Measurements from ENCODE around the gene MLN. TPM values are rescaled to one million over a fixed set of nuclear protein-coding genes. Genes with fewer than 3 reads are reported as not detected.

Gene MLN
- polyA plus RNA-seq, 2 of the 4 experiments (the other 2 are of a cell fraction): not detected

DNA sequence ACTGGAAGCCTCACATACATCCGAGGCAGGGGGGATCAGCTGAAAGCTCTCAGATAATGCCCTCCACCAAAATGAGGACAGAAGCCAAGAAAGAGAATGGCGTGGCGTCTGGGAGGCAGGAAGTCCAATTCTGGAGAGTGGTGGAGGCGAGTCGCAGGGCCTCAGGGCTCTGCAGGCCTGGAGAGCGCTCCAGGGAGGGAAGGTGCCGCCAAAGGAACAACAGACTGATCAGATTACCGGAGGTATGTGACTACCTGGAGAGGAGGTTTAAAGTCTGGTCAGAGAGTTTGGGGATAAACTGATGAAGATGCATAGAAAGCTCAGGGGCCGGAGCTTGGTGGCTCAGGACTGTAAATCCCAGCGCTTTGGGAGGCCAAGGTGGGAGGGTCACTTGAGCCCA is 45.9 kb downstream of the MLN start:
- WGBS (ENCODE audit: missing lambda C conversion rate): 89% methylated on average over 10 of the region's 10 CpGs
- TF ChIP-seq JUNB (IDR thresholded peaks at IDR 0.05) (no peak), SMC3 (IDR thresholded peaks at IDR 0.05) (no peak), EP300 (IDR thresholded peaks at IDR 0.05) (no peak), HOXB5 (CRISPR knock-in tag; IDR thresholded peaks at IDR 0.05) (no peak), MAZ (IDR thresholded peaks at IDR 0.05; ENCODE audit: borderline replicate concordance, low read depth, low read length) (no peak), ZNF302 (CRISPR knock-in tag; IDR thresholded peaks at IDR 0.05) (no peak)
- TF ChIP-seq, protein P1, sequence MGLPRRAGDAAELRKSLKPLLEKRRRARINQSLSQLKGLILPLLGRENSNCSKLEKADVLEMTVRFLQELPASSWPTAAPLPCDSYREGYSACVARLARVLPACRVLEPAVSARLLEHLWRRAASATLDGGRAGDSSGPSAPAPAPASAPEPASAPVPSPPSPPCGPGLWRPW (IDR thresholded peaks at IDR 0.05): no peak
- TF ChIP-seq, protein P2, sequence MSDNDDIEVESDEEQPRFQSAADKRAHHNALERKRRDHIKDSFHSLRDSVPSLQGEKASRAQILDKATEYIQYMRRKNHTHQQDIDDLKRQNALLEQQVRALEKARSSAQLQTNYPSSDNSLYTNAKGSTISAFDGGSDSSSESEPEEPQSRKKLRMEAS (IDR thresholded peaks at IDR 0.05): no peak
- H3K9me3 ChIP-seq: no peaks in the 10 kb centered on the region
- ChIA-PET POLR2A (no interaction called here), CTCF (interaction anchor here (0.9 to 2.7 kb wide), 9 partner anchors 9 to 270 kb away, joined by 3 to 11 read pairs (median 4); no protein-coding TSS in a partner anchor)
- peaks cover 27% of the 10 kb centered on the region for H3K4me1 ChIP-seq
- no peak overlapping the region; a peak in 1 of 6 replicates for H3K27ac ChIP-seq
- DNase-seq (ENCODE audit: low read depth in 1 of 2, low spot score in 1 of 2): no peak
- H3K4me3 ChIP-seq: no peak overlapping the region
- no peak for ATAC-seq
- H3K4me2 ChIP-seq: no peak overlapping the region
- FAIRE-seq: no peak

DNA sequence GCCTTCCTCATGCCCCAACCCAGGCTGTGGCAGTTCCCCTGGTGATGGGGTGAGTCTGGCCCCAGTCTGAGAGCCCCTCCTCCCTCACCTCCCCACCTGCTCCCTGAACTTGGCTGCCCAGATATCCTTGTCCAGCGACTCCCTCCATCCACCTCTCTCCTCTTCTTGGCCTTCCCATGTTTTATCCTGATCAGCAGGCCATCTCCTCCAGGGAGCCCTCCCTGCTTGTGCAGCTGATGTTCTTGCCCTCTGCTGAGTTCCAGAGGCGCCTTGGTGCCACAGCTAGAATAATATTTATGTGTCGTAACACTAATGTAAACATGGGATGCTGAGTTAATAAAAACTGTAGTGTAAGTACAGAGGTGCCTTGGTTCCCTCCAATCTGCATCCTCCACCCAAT is 46.7 kb downstream of the MLN start:
- H3K4me2 ChIP-seq: no peak overlapping the region
- DNase-seq (ENCODE audit: low read depth in 1 of 2, low spot score in 1 of 2) (no peak), FAIRE-seq (no peak), ATAC-seq (no peak)
- no peaks in the 10 kb centered on the region for H3K9me3 ChIP-seq
- H3K4me3 ChIP-seq: no peak overlapping the region
- TF ChIP-seq ESRRA (IDR thresholded peaks at IDR 0.05; ENCODE audit: borderline replicate concordance, low read length) (no peak), ZFP36 (IDR thresholded peaks at IDR 0.05; ENCODE audit: borderline replicate concordance, partially characterized antibody) (peak; percentile 67)
- ChIA-PET CTCF (interaction anchor here (0.9 to 2.7 kb wide), 7 partner anchors 10 to 270 kb away, joined by 3 to 14 read pairs (median 5); no protein-coding TSS in a partner anchor), POLR2A (no interaction called here)
- no peak overlapping the region for H3K27ac ChIP-seq
- H3K4me1 ChIP-seq: peaks cover 27% of the 10 kb centered on the region
- 50% methylated on average over 3 of the region's 3 CpGs for WGBS (ENCODE audit: missing lambda C conversion rate)

DNA sequence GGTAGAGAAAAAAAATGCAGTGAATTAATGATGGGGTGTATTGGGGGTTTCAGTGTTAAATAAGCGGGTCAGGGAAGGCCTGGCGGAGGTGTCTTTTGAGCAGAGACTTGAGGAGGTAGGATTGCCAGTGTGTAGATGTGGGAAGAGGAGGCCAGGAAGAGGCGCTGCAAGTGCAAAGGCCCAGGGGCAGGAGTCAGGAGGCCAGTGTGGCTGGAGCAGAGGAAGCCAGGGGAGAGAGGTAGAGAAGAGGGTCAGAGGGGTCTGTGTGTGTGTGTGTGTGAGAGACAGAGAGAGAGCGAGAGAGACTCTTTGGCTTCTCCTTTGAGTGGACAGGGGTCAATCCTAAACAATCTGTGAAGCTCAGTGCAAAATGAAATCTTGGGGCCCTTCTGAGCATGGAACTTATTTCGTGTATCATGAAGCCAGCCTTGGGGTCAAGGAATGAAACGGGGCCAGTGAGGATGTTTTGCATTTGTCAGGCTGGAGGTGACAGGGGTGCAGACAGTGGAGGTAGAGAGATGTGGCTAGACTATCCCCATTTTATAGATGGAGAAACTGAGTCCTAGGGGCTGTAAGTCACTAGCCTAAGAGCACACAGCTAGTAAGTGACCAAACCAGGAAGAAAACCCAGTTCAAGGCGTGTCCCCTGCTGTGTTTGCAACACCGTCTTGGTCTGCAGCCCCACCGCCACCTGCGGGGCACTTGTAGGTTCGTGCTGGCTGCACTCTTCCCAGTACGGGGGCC is 47.4 kb downstream of the MLN start:
- POLR2A ChIA-PET: no interaction called here
- ATAC-seq (no peak), DNase-seq (ENCODE audit: low read depth in 1 of 2, low spot score in 1 of 2) (no peak), FAIRE-seq (no peak)
- Histone ChIP-seq H3K4me1 (peaks cover 20% of the 10 kb centered on the region), H3K4me3 (no peak overlapping the region), H3K4me2 (no peak overlapping the region), H3K9me3 (no peaks in the 10 kb centered on the region), H3K27ac (no peak overlapping the region)
- TF ChIP-seq RARB (CRISPR knock-in tag; IDR thresholded peaks at IDR 0.05) (no peak), EHMT2 (IDR thresholded peaks at IDR 0.05; ENCODE audit: low read depth) (no peak), CBX8 (IDR thresholded peaks at IDR 0.05) (no peak), ZFP36 (IDR thresholded peaks at IDR 0.05; ENCODE audit: borderline replicate concordance, partially characterized antibody) (no peak), HOXB13 (CRISPR knock-in tag; IDR thresholded peaks at IDR 0.05; ENCODE audit: low read depth) (no peak), HDAC2 (IDR thresholded peaks at IDR 0.05) (no peak), RNF2 (IDR thresholded peaks at IDR 0.05; ENCODE audit: borderline replicate concordance, low read depth) (no peak), CEBPB (IDR thresholded peaks at IDR 0.05) (no peak), JUN (IDR thresholded peaks at IDR 0.05) (no peak), ZC3H11A (IDR thresholded peaks at IDR 0.05) (no peak), HEYL (CRISPR knock-in tag; IDR thresholded peaks at IDR 0.05) (no peak), TFCP2L1 (CRISPR knock-in tag; IDR thresholded peaks at IDR 0.05) (no peak), NR3C1 (IDR thresholded peaks at IDR 0.05) (no peak)
- TF ChIP-seq, protein P3, sequence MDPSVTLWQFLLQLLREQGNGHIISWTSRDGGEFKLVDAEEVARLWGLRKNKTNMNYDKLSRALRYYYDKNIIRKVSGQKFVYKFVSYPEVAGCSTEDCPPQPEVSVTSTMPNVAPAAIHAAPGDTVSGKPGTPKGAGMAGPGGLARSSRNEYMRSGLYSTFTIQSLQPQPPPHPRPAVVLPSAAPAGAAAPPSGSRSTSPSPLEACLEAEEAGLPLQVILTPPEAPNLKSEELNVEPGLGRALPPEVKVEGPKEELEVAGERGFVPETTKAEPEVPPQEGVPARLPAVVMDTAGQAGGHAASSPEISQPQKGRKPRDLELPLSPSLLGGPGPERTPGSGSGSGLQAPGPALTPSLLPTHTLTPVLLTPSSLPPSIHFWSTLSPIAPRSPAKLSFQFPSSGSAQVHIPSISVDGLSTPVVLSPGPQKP (IDR thresholded peaks at IDR 0.05; ENCODE audit: low read depth, low read length): no peak
- TF ChIP-seq, protein P4, sequence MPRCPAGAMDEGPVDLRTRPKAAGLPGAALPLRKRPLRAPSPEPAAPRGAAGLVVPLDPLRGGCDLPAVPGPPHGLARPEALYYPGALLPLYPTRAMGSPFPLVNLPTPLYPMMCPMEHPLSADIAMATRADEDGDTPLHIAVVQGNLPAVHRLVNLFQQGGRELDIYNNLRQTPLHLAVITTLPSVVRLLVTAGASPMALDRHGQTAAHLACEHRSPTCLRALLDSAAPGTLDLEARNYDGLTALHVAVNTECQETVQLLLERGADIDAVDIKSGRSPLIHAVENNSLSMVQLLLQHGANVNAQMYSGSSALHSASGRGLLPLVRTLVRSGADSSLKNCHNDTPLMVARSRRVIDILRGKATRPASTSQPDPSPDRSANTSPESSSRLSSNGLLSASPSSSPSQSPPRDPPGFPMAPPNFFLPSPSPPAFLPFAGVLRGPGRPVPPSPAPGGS (IDR thresholded peaks at IDR 0.05): no peak
- TF ChIP-seq, protein P1 (IDR thresholded peaks at IDR 0.05): no peak
- TF ChIP-seq, protein P5, sequence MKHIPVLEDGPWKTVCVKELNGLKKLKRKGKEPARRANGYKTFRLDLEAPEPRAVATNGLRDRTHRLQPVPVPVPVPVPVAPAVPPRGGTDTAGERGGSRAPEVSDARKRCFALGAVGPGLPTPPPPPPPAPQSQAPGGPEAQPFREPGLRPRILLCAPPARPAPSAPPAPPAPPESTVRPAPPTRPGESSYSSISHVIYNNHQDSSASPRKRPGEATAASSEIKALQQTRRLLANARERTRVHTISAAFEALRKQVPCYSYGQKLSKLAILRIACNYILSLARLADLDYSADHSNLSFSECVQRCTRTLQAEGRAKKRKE (CRISPR knock-in tag; IDR thresholded peaks at IDR 0.05; ENCODE audit: low read depth): no peak
- TF ChIP-seq, protein P6, sequence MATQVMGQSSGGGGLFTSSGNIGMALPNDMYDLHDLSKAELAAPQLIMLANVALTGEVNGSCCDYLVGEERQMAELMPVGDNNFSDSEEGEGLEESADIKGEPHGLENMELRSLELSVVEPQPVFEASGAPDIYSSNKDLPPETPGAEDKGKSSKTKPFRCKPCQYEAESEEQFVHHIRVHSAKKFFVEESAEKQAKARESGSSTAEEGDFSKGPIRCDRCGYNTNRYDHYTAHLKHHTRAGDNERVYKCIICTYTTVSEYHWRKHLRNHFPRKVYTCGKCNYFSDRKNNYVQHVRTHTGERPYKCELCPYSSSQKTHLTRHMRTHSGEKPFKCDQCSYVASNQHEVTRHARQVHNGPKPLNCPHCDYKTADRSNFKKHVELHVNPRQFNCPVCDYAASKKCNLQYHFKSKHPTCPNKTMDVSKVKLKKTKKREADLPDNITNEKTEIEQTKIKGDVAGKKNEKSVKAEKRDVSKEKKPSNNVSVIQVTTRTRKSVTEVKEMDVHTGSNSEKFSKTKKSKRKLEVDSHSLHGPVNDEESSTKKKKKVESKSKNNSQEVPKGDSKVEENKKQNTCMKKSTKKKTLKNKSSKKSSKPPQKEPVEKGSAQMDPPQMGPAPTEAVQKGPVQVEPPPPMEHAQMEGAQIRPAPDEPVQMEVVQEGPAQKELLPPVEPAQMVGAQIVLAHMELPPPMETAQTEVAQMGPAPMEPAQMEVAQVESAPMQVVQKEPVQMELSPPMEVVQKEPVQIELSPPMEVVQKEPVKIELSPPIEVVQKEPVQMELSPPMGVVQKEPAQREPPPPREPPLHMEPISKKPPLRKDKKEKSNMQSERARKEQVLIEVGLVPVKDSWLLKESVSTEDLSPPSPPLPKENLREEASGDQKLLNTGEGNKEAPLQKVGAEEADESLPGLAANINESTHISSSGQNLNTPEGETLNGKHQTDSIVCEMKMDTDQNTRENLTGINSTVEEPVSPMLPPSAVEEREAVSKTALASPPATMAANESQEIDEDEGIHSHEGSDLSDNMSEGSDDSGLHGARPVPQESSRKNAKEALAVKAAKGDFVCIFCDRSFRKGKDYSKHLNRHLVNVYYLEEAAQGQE (IDR thresholded peaks at IDR 0.05): no peak
- CTCF ChIA-PET: interaction anchor here (1.4 to 2.5 kb wide), 5 partner anchors 11 to 15 kb away, joined by 3 to 14 read pairs (median 8); no protein-coding TSS in a partner anchor
- WGBS (ENCODE audit: missing lambda C conversion rate): 78% methylated on average over 12 of the region's 12 CpGs
